ENCODE data around the gene ADIPOR2. TPM values are rescaled to one million over a fixed set of nuclear protein-coding genes. Genes with fewer than 3 reads are reported as not detected.

The ADIPOR2 gene
- total RNA-seq, 1 experiment from 2014 or later = 26.5 TPM

DNA sequence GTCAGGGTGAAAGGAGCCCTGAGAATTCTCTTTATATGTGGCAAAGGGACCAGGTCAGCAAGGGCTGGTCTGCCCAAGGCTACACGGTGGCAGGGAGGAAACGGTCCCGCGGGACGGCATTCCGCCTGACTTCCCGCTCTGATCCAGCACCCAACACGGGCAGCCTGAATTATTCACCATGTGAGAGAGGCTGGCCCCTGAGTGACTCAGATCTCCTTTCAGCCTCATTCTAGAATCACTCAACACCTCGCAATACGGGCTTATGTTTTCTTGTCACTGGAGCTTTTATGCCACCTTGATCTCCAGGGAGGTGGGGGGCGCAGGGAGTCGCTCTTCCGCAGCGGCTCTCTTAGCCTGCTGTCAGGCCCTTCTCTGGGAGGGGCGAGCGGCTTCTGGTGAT, 138.0 kb downstream of the ADIPOR2 start:
- Histone ChIP-seq H3K4me1 (ENCODE audit: insufficient read depth, low read length) (peaks cover 2% of the 10 kb centered on the region; the same call in 1 of the 2 replicates), H3K9ac (ENCODE audit: low read length) (no peak overlapping the region), H3K27ac (ENCODE audit: low read length) (no peak overlapping the region), H3K4me2 (ENCODE audit: low read length) (no peak overlapping the region), H3K79me2 (ENCODE audit: low read length) (no peaks in the 10 kb centered on the region), H3K27me3 (ENCODE audit: low read length) (peaks cover 33% of the 10 kb centered on the region), H3K9me2 (replicated peaks; ENCODE audit: low read length) (no peaks in the 10 kb centered on the region), H3K4me3 (ENCODE audit: low read length) (no peak overlapping the region), H3F3A (ENCODE audit: low read length, unreplicated experiment) (no peaks in the 10 kb centered on the region), H2AFZ (ENCODE audit: low read length) (no peak overlapping the region), H3K36me3 (ENCODE audit: low read depth, low read length) (no peaks in the 10 kb centered on the region), H4K20me1 (ENCODE audit: low read length) (no peaks in the 10 kb centered on the region), H3K9me3 (ENCODE audit: low read length) (no peaks in the 10 kb centered on the region)
- ATAC-seq = no peak
- BruUV-seq (replicated peaks) = no TSS peak
- TF ChIP-seq EZH2 (IDR thresholded peaks at IDR 0.05; ENCODE audit: low read length, unreplicated experiment) (no peak), EZH2phosphoT487 (IDR thresholded peaks at IDR 0.05; ENCODE audit: borderline replicate concordance, low read length) (no peak)
- TF ChIP-seq, protein P1, sequence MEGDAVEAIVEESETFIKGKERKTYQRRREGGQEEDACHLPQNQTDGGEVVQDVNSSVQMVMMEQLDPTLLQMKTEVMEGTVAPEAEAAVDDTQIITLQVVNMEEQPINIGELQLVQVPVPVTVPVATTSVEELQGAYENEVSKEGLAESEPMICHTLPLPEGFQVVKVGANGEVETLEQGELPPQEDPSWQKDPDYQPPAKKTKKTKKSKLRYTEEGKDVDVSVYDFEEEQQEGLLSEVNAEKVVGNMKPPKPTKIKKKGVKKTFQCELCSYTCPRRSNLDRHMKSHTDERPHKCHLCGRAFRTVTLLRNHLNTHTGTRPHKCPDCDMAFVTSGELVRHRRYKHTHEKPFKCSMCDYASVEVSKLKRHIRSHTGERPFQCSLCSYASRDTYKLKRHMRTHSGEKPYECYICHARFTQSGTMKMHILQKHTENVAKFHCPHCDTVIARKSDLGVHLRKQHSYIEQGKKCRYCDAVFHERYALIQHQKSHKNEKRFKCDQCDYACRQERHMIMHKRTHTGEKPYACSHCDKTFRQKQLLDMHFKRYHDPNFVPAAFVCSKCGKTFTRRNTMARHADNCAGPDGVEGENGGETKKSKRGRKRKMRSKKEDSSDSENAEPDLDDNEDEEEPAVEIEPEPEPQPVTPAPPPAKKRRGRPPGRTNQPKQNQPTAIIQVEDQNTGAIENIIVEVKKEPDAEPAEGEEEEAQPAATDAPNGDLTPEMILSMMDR (conservative IDR thresholded peaks at IDR 0.05; ENCODE audit: low read depth, low read length) = no peak
- ChIA-PET POLR2A (ENCODE audit: unreplicated experiment) (no interaction called here), CTCF (no interaction called here)
- intact Hi-C loops (cut with micrococcal nuclease) = no loop called here
- DNase-seq = no peak

DNA sequence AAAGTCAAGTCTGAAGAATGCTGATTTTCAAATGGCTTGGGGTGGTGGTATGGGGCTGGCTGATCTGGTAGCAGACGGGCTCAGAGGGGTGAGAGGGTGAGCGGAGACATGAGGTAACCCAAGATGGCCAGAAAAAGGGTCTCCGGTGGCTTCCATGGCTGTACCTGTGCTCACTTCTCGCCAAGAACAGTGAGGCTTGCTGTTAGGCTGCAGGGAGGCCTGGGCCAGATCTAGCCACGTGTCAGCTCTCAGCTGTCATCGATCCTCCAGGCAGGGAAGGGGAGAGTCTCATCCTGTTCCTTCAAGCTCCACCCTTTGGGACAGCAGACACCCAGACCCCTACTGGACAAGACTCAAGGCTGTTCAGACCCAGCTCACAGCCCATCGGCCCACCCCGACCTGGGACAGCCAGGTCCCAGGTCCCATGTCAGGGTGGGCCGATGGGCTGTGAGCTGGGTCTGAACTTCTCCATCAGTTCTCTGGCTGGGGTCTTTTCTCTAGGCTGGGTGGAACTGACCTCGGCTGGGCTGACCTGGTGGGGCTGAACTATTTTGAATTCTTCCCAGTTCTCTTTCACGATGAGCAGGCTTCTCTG, 138.5 kb downstream of the ADIPOR2 start:
- BruUV-seq (replicated peaks) = no TSS peak
- POLR2A ChIA-PET (ENCODE audit: unreplicated experiment) = no interaction called here
- peaks cover 33% of the 10 kb centered on the region for H3K27me3 ChIP-seq (ENCODE audit: low read length)
- H4K20me1 ChIP-seq (ENCODE audit: low read length) = no peaks in the 10 kb centered on the region
- no peak for DNase-seq
- H3K9me2 ChIP-seq (replicated peaks; ENCODE audit: low read length) = no peaks in the 10 kb centered on the region
- no peaks in the 10 kb centered on the region for H3F3A ChIP-seq (ENCODE audit: low read length, unreplicated experiment)
- no peak overlapping the region for H3K9ac ChIP-seq (ENCODE audit: low read length)
- CTCF ChIA-PET = no interaction called here
- H3K27ac ChIP-seq (ENCODE audit: low read length) = no peak overlapping the region
- no peaks in the 10 kb centered on the region for H3K36me3 ChIP-seq (ENCODE audit: low read depth, low read length)
- peaks cover 2% of the 10 kb centered on the region; the same call in 1 of the 2 replicates for H3K4me1 ChIP-seq (ENCODE audit: insufficient read depth, low read length)
- H3K4me3 ChIP-seq (ENCODE audit: low read length) = no peak overlapping the region
- intact Hi-C loops (cut with micrococcal nuclease) = no loop called here
- no peak for ATAC-seq
- no peak overlapping the region for H2AFZ ChIP-seq (ENCODE audit: low read length)
- H3K9me3 ChIP-seq (ENCODE audit: low read length) = no peaks in the 10 kb centered on the region
- H3K4me2 ChIP-seq (ENCODE audit: low read length) = no peak overlapping the region
- H3K79me2 ChIP-seq (ENCODE audit: low read length) = no peaks in the 10 kb centered on the region
- TF ChIP-seq EZH2phosphoT487 (IDR thresholded peaks at IDR 0.05; ENCODE audit: borderline replicate concordance, low read length) (no peak), EZH2 (IDR thresholded peaks at IDR 0.05; ENCODE audit: low read length, unreplicated experiment) (no peak)
- TF ChIP-seq, protein P1 (conservative IDR thresholded peaks at IDR 0.05; ENCODE audit: low read depth, low read length) = no peak

DNA sequence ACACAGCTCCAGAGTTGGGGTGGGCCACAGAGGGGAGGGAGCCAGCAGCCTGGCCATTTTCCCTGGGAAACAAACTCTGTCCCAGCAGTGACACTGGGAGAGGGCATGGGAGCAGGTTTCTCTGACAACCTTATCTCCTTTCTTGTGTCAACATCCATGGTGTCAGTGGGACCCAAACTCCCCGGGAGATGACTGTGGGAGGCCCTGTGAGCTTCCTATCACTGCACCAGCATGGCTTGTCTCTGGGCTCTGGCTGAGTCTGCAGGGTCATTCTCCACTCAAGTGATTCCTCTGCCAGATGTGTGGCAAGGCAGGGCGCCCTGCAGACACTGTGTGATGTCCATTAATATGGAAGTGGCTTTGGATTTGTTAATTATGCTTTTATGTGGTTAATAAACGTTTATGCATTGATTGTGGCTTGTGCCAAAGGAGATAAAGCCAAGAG, 139.6 kb downstream of the ADIPOR2 start:
- Histone ChIP-seq H3K4me3 (ENCODE audit: low read length) (no peak overlapping the region), H4K20me1 (ENCODE audit: low read length) (no peaks in the 10 kb centered on the region), H3K4me2 (ENCODE audit: low read length) (no peak overlapping the region), H3F3A (ENCODE audit: low read length, unreplicated experiment) (no peaks in the 10 kb centered on the region), H3K4me1 (ENCODE audit: insufficient read depth, low read length) (peaks cover 2% of the 10 kb centered on the region; the same call in 1 of the 2 replicates), H3K79me2 (ENCODE audit: low read length) (no peaks in the 10 kb centered on the region), H3K9me3 (ENCODE audit: low read length) (no peaks in the 10 kb centered on the region), H3K9ac (ENCODE audit: low read length) (no peak overlapping the region), H2AFZ (ENCODE audit: low read length) (no peak overlapping the region), H3K27ac (ENCODE audit: low read length) (no peak overlapping the region), H3K9me2 (replicated peaks; ENCODE audit: low read length) (no peaks in the 10 kb centered on the region), H3K27me3 (ENCODE audit: low read length) (peaks cover 30% of the 10 kb centered on the region), H3K36me3 (ENCODE audit: low read depth, low read length) (no peaks in the 10 kb centered on the region)
- intact Hi-C loops (cut with micrococcal nuclease) = no loop called here
- no peak for ATAC-seq
- ChIA-PET CTCF (no interaction called here), POLR2A (ENCODE audit: unreplicated experiment) (no interaction called here)
- no peak for TF ChIP-seq EZH2 (IDR thresholded peaks at IDR 0.05; ENCODE audit: low read length, unreplicated experiment)
- TF ChIP-seq, protein P1 (conservative IDR thresholded peaks at IDR 0.05; ENCODE audit: low read depth, low read length) = no peak
- no peak for TF ChIP-seq EZH2phosphoT487 (IDR thresholded peaks at IDR 0.05; ENCODE audit: borderline replicate concordance, low read length)
- DNase-seq = no peak
- no TSS peak for BruUV-seq (replicated peaks)

Data from PC-3 (cell line).